ENCODE data around the gene CCR7.

Gene CCR7

DNA sequence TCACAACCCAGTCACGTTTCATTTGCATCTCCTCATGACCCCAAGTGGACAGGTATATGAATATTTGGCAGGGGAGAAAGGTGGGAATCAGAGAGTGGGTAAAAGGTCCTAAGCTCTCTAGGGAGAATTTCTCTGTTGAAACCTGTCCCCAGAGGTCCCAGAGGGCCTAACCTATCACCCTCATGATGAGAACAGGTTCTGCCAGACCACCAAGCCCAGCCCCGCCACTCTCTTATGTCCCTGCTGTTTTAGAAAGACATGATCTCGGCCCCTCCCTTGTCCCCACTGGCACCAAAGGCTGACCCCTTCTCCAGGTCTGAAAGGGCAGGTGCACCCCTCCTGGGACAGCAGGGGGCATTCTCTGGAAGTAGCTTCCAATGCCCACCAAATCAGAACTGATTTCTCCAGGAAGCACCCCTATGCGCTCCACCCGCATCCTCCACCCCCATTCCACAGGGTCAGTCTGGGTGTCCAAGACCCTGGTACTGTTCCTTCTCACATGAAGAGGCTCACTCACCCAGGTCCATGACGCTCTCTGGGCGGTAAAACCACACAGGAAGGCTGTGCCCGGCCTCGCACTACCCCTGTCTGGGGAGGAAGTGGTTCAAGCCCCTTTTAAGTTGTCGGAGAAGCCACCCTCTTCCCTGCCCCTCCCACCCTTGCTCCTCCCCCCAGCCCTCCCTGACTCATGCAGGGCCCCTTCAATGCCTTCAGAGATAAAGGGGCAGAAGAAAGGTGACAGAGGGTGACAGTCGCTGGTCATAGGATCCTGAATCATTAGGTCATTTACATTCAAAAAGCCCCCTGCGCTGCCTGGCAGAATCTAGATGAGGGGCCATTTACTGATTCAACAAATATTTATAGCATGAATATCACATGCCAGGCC is at the start of gene CCR7:
TSS of gene CCR7 (minus strand) at position 590 of the 886 bp plus-strand sequence. CDS start at position 527, 63 bp downstream.
- DNase-seq, result peak; percentile 49

GRCh38 chr17:40614431-40615067 is 49.3 kb upstream of the CCR7 start:
- no peak for DNase-seq

DNA sequence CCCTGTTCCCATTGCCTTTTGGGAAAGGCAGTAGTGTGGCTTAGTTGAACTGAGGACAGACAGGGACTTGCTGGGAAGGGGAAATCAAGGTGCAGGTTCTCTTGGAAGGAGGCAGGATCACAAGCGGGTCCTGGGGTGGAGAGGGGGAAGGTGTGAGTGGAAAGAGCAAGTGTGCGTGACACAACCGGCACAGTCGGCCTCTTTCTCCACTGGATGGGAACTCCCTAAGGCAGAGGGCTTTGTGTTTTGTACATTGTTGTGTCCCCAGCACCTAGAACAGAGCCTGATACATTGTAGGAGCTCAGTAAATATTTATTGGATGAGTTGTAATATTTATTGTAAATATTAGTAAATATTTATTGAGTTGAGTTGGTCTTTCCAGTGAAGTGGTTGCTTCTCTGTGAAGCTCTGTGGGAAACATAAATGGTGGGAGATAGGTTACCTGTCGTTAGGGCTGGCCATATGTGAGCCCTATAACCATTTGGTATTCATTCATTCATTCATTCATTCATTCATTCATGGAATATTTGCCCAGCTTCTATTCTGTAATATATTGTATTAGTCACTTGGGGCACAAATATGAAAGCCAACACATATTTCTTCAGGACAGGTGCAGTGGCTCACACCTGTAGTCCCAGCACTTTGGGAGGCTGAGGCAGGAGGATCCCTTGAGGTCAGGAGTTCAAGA is 48.3 kb upstream of the CCR7 start:
- DNase-seq, result no peak

- DNase-seq, result peak; percentile 32
Measured at GRCh38 chr17:40612599-40613244, 47.5 kb upstream of the CCR7 start.

DNA sequence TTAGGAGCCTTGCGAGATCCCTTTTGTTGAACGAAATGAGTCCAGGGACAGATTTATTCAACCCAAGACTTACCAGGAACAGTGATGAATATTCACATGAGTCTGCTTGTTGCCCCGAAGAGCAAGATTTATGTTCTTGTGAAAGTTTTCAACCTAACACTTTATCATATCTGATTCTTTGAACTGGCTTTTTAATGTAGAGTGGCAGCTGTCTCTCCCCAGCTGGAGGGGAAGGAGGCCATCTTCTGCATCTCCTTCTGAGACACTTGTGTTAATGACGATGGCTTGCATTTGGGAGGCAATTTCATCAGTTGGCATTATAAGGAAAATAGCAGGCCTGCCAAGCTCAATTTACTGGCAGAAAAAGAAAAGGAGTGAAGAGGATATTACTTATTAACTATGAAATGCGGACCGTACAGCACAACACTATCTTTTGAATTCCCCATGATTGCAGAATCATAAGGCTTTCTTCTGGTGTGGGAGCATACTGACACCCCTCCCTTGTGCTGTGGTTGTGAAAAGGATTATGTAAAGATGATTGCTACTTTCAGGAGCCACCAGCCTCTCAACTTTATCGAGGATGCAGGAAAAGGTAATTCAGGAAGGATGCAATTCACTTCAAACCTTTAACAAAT is 46.7 kb upstream of the CCR7 start:
- no peak for DNase-seq

DNA sequence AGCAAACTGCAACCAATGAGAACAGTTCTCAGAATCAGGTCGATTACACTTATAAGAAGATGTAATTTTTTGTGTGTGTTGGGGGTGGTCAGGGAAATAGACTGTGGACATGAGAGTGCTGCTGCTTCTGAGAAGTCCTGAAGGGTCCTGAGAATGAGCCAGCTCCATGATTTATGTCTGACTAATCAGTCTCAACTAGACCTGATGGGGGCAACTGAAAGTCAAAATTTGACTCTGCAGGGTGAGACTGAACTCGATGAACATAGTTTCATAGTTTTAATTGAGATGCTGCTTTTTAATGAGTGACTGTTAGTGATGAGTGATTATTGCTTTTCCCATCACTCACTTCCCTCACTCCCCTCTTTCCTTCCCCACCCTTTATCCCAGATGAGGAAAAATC is 45.1 kb upstream of the CCR7 start:
- DNase-seq, result no peak

- no peak for DNase-seq
Measured at GRCh38 chr17:40608061-40608581, 42.8 kb upstream of the CCR7 start.

GRCh38 chr17:40607641-40608040 is 42.4 kb upstream of the CCR7 start:
- DNase-seq, result no peak

GRCh38 chr17:40606548-40607353 is 41.5 kb upstream of the CCR7 start:
- no peak for DNase-seq

DNA sequence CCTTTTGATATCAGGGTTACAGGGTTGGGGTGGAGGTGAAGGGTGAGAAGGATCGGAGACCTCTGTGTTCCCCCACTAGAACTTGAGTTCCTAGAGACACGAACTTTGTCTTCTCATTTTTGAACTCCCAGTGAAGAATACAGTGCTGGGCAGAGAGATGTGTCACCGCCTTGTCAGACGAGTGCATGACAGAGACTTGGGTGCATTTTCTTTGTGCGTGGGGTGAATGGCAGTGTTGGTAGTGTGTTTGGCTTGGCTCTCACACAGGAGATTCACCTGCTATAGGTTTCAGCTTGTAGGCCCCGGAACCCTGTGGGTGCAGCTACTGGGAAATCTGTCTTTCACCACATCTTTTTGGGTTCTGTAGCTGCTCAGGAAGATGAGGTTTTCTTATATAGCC is 40.0 kb upstream of the CCR7 start:
- no peak for DNase-seq

DNA sequence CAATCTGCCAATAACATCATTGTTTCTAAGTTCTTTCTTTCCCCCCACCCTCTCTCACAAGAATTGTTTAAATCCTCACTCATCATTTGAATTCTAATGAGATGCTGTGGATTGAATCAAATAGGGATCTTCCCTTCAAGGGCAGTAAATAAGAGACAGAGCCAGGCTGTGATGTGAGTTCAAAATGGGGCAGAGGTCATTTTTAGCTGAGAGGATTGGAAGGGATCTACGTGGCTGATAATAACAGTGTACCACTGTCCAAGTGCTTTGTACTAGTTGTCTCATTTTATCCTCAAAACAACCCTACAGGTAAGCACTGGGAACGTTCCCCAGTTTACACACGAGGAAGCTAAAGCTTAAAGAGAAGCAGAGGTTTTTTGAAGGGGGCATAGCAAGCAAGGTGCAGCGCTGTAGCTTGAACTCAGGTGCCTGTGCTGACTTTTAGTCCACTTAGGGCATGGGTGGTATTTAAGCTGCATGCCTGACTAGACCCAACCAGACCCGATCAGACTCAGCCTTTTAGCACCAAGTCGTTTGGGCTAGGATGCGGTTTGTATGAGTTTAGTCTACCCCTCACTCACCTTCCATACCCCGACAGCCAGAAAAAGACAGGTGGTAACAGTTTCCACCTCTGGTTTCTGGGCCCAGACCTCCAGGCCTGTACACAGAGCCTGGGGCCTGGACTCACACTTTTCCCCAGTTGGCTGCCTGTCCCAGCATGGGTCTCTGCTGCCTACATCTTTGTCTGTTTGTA is 39.2 kb upstream of the CCR7 start:
- DNase-seq, result no peak

- no peak for DNase-seq
Measured at GRCh38 chr17:40602445-40603443, 37.5 kb upstream of the CCR7 start.

GRCh38 chr17:40600486-40601046 is 35.3 kb upstream of the CCR7 start:
- no peak for DNase-seq

GRCh38 chr17:40599468-40599763 is 34.1 kb upstream of the CCR7 start:
- no peak for DNase-seq

GRCh38 chr17:40598619-40599467 is 33.6 kb upstream of the CCR7 start:
- peak; percentile 94 for DNase-seq

GRCh38 chr17:40598301-40598618 is 33.0 kb upstream of the CCR7 start:
- DNase-seq, result no peak

- DNase-seq, result no peak
Measured at GRCh38 chr17:40597556-40598300, 32.5 kb upstream of the CCR7 start.

DNA sequence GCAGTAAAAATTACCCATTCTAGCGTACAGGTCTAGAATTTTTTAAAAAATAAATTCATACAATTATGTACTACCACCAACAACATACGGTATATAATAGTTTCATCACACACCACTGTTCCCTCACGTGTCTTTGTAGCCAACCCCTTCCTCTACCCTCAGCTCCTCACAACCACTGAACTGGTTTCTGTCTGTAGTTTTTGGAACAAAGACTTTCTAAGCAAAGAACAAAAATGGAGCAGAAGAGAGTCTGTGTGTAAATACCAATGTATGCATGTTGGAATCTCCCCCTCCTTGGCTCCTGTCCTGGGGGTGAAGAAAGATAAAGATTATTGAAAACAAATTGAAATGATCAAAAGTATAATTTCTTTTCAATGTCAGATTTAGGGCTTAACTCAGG is 31.9 kb upstream of the CCR7 start:
- no peak for DNase-seq

All from suppressor macrophage treated with lipopolysaccharide for 4 hours (primary cell).